GM12878 (cell line): ENCODE data around the gene PLPPR1. TPM values are rescaled to one million over a fixed set of nuclear protein-coding genes. Genes with fewer than 3 reads are reported as not detected.

Experiments
- ATAC-seq: fragments of 200-7000 bp; cut with Tn5 transposase; 3 replicates; pipeline ENCODE4 v1.9.1; 2020; ENCODE audit warnings: mild to moderate bottlenecking, moderate library complexity
- BruUV-seq: library from RNA; stranded (reverse); fragments of 400-500 nt; replicated peaks from 2 replicates; lab custom pipeline; 2021; lab: Mats Ljungman, UMichigan
- CTCF ChIA-PET: fragments of 300-600 bp; sonication (Branson Sonifier 250); formaldehyde crosslinking; extraction: SDS; loops from one replicate; lab custom pipeline; 2021; ENCODE audit warnings: inconsistent platforms; lab: Yijun Ruan, JAX
- POLR2A ChIA-PET: fragments of 350-600 bp; formaldehyde crosslinking; extraction: SDS; loops from one replicate; lab custom pipeline; 2021; ENCODE audit warnings: inconsistent platforms; lab: Charles Lee
- RAD21 ChIA-PET: fragments of 300-600 bp; sonication (Branson Sonifier 250); formaldehyde crosslinking; loops from one replicate; lab custom pipeline; 2023; ENCODE audit warnings: antibody characterized with exemption; ENCODE audit not compliant: unreplicated experiment; lab: Charles Lee
- SMC1A ChIA-PET: fragments of 300-600 bp; sonication (Branson Sonifier 250); formaldehyde crosslinking; loops from one replicate; lab custom pipeline; 2023; ENCODE audit not compliant: unreplicated experiment, uncharacterized antibody; lab: Charles Lee
- DNase-seq: peaks from one replicate; pipeline ENCODE4 v3.0.0-alpha.2; 2011; ENCODE audit warnings: low read depth, low spot score
- FAIRE-seq: peaks from 3 replicates; lab custom pipeline; 2011; peaks lifted over from hg19 to GRCh38; lab: Jason Lieb, UNC
- H2AFZ ChIP-seq: 2 replicates; pipeline ENCODE4 v1.6.0; 2011; ENCODE audit warnings: low read depth, low read length, control low read depth; ENCODE audit not compliant: control insufficient read depth
- H3K27ac ChIP-seq: 2 replicates; pipeline ENCODE4 v1.5.1; 2011; ENCODE audit warnings: control low read depth; ENCODE audit not compliant: control insufficient read depth, insufficient read depth
- H3K27me3 ChIP-seq, 2 experiments: replicated peaks in 1 of 2; 2 replicates each; pipeline versions ENCODE4 v1.6.0 to v1.6.1; 2011; ENCODE audit warnings: low read length in 1 of 2; ENCODE audit not compliant: control insufficient read depth in 2 of 2, insufficient read depth in 2 of 2
- H3K36me3 ChIP-seq, 2 experiments: 2 replicates each; pipeline ENCODE4 v1.5.1; 2011; ENCODE audit warnings: low read length in 1 of 2; ENCODE audit not compliant: control insufficient read depth in 2 of 2, insufficient read depth in 2 of 2
- H3K4me1 ChIP-seq: 2 replicates; pipeline ENCODE4 v1.6.1; 2011; ENCODE audit warnings: mild to moderate bottlenecking, low read length, moderate library complexity, mixed read lengths; ENCODE audit not compliant: control insufficient read depth, insufficient read depth
- H3K4me2 ChIP-seq: 2 replicates; pipeline ENCODE4 v1.6.0; 2011; ENCODE audit warnings: control low read depth; ENCODE audit not compliant: control insufficient read depth, insufficient read depth
- H3K4me3 ChIP-seq: fragments of 200-600 bp; sonication (generic); 2 replicates; pipeline ENCODE4 v1.5.1; 2016
- H3K79me2 ChIP-seq: 2 replicates; pipeline ENCODE4 v1.6.0; 2011; ENCODE audit warnings: low read length; ENCODE audit not compliant: control insufficient read depth, insufficient read depth
- H3K9ac ChIP-seq: 2 replicates; pipeline ENCODE4 v1.8.0; 2011; ENCODE audit warnings: low read length, control low read depth, mixed read lengths; ENCODE audit not compliant: control insufficient read depth, insufficient read depth
- H3K9me3 ChIP-seq: replicated peaks from 3 replicates; pipeline ENCODE4 v1.5.1; 2011; ENCODE audit warnings: mild to moderate bottlenecking, low read length; ENCODE audit not compliant: control insufficient read depth, insufficient read depth
- H4K20me1 ChIP-seq: 2 replicates; pipeline ENCODE4 v1.6.0; 2011; ENCODE audit not compliant: control insufficient read depth, insufficient read depth
- ATF7 ChIP-seq: fragments of 450-650 bp; IDR thresholded peaks from 2 replicates; pipeline ENCODE4 v1.6.1; 2016; ENCODE audit warnings: low read depth, mild to moderate bottlenecking
- GABPA ChIP-seq: IDR thresholded peaks from 2 replicates; pipeline ENCODE4 v1.6.1; 2014; ENCODE audit warnings: antibody characterized with exemption, low read depth, mild to moderate bottlenecking, inconsistent platforms
- IRF5 ChIP-seq: fragments of 450-650 bp; IDR thresholded peaks from 2 replicates; pipeline ENCODE4 v1.6.1; 2017; ENCODE audit warnings: borderline replicate concordance
- MXI1 ChIP-seq: fragments of 150-350 bp; IDR thresholded peaks from 2 replicates; pipeline ENCODE4 v1.6.1; 2011; ENCODE audit warnings: low read depth, mild to moderate bottlenecking, inconsistent platforms, low read length, improper control_type of control experiment
- NFIC ChIP-seq: IDR thresholded peaks from 2 replicates; pipeline ENCODE4 v1.6.1; 2012; ENCODE audit warnings: low read depth, mild to moderate bottlenecking, inconsistent platforms, low read length, moderate library complexity
- NRF1 ChIP-seq: conservative IDR thresholded peaks from 2 replicates; pipeline ENCODE4 v1.6.1; 2011; ENCODE audit warnings: mild to moderate bottlenecking, low read depth, low read length, improper control_type of control experiment
- PML ChIP-seq: IDR thresholded peaks from 2 replicates; pipeline ENCODE4 v1.6.1; 2012; ENCODE audit warnings: low read length, inconsistent platforms
- RFX5 ChIP-seq: IDR thresholded peaks from 2 replicates; pipeline ENCODE4 v1.6.1; 2011; ENCODE audit warnings: low read depth, low read length, improper control_type of control experiment
- SMARCA5 ChIP-seq: fragments of 450-650 bp; IDR thresholded peaks from 2 replicates; pipeline ENCODE4 v1.6.1; 2017; ENCODE audit warnings: mild to moderate bottlenecking
- SPI1 ChIP-seq: IDR thresholded peaks from 2 replicates; pipeline ENCODE4 v1.6.1; 2011; ENCODE audit warnings: low read depth, mild to moderate bottlenecking, low read length, moderate library complexity, borderline replicate concordance; ENCODE audit not compliant: insufficient read depth
- TCF12 ChIP-seq: IDR thresholded peaks from 2 replicates; pipeline ENCODE4 v1.6.1; 2011; ENCODE audit warnings: low read depth, mild to moderate bottlenecking, low read length
- ZBTB40 ChIP-seq: fragments of 450-650 bp; IDR thresholded peaks from 2 replicates; pipeline ENCODE4 v1.6.1; 2016; ENCODE audit warnings: mild to moderate bottlenecking, moderate library complexity, borderline replicate concordance
- ZNF207 ChIP-seq: fragments of 450-650 bp; IDR thresholded peaks from 2 replicates; pipeline ENCODE4 v1.6.1; 2014; ENCODE audit warnings: antibody characterized with exemption, mild to moderate bottlenecking, borderline replicate concordance
- ZNF592 ChIP-seq: fragments of 450-650 bp; IDR thresholded peaks from 2 replicates; pipeline ENCODE4 v1.6.1; 2017; ENCODE audit warnings: mild to moderate bottlenecking, moderate library complexity
- WGBS: methylation state at CpG from one replicate; pipeline ENCODE4 v1.1.6; 2016; ENCODE audit warnings: low lambda C conversion rate; ENCODE audit not compliant: insufficient replicate concordance, insufficient coverage; ENCODE audit errors: missing lambda C conversion rate; 5-methylcytosine and 5-hydroxymethylcytosine counted together
- in situ Hi-C: fragments of 300-500 bp; cut with MboI; formaldehyde crosslinking; loops from 9 replicates; pipeline ENCODE4 v1.14.3; 2018; ENCODE audit warnings: mixed read lengths
- intact Hi-C: fragments of 100-400 bp; cut with micrococcal nuclease; formaldehyde crosslinking; loops from one replicate; pipeline ENCODE4 v1.14.2; 2022; ENCODE audit not compliant: unreplicated experiment
- polyA plus RNA-seq, 11 experiments: library from polyadenylated mRNA; depleted of rRNA in 4 of 11; unstranded in 6 of 11; stranded (reverse) in 5 of 11; fragments of >200 nt; fragmentation: Nextera tagmentation in 4 of 11; fragmentation: Illumina TruSeq in 1 of 11; extraction: Ambion mirVana in 4 of 11; extraction: Trizol in 1 of 11; gene quantifications; 1 replicate in 1 of 11; 2 replicates in 10 of 11; pipeline versions ENCODE4 v1.2.1 to v1.2.3, GENCODE V29; 2011 to 2016; ENCODE audit warnings: inconsistent platforms in 2 of 11, missing spikeins in 2 of 11, low read depth in 1 of 11
- total RNA-seq, 4 experiments: library from RNA; depleted of rRNA in 3 of 4; stranded (reverse); fragments of >200 nt in 3 of 4; fragmentation: Illumina TruSeq in 1 of 4; extraction: Trizol in 1 of 4; gene quantifications; 2 replicates each; pipeline versions ENCODE4 v1.2.1 to v1.2.3, GENCODE V29; 2013 to 2021

PLPPR1 gene
- total and polyA plus RNA-seq, 10 of the 15 experiments (the other 5 are each of a cell fraction or from before 2014, with no cell fraction given): 0.69 TPM; not detected in 9

- TF ChIP-seq GABPA: no peak
- no peak for TF ChIP-seq ZNF207
These were observed 296.5 kb downstream of the PLPPR1 start (continued) for GRCh38 chr9:101325053-101325452.

GRCh38 chr9:101326035-101326434 lies 297.5 kb downstream of the PLPPR1 start:
- H3K4me3 ChIP-seq: no peak overlapping the region
- RAD21 ChIA-PET: no interaction called here
- FAIRE-seq (no peak), ATAC-seq (no peak)
- H3K9me3 ChIP-seq: no peaks in the 10 kb centered on the region
- H4K20me1 ChIP-seq: no peaks in the 10 kb centered on the region
- H3K4me2 ChIP-seq: no peak overlapping the region
- intact Hi-C loops: no loop called here
- TF ChIP-seq ATF7 (no peak), IRF5 (no peak), SPI1 (no peak), NFIC (no peak), SMARCA5 (no peak), ZBTB40 (no peak), MXI1 (no peak), ZNF592 (no peak), TCF12 (no peak), PML (no peak), RFX5 (no peak), NRF1 (no peak)
- TF ChIP-seq, all 136 proteins: peak for 0
- 0% methylated on average over 1 of the region's 1 CpG for WGBS
- no peak for DNase-seq
- H2AFZ ChIP-seq: no peak overlapping the region
- no peak overlapping the region for H3K9ac ChIP-seq
- no peaks in the 10 kb centered on the region for H3K4me1 ChIP-seq
- H3K27ac ChIP-seq: no peak overlapping the region
- H3K36me3 ChIP-seq: no peaks in the 10 kb centered on the region
- H3K79me2 ChIP-seq: no peaks in the 10 kb centered on the region
- CTCF ChIA-PET: interaction anchor here (4.8 kb wide), 1 partner anchor 15 kb away, joined by 17 read pairs; no protein-coding TSS in a partner anchor
- in situ Hi-C loops: no loop called here
- BruUV-seq: no TSS peak
- POLR2A ChIA-PET: no interaction called here
- no peaks in the 10 kb centered on the region for H3K27me3 ChIP-seq
- SMC1A ChIA-PET: interaction anchor here (1.2 kb wide), 1 partner anchor 23 kb away, joined by 3 read pairs; no protein-coding TSS in a partner anchor
